HG02981 (cell line): ENCODE results near the gene CCNYL1.
"Not testable (repeated sequence)": the region's sequence is repeated elsewhere in the genome, so short reads cannot be mapped to it uniquely, and the experiment has no call there.

Experiments
- ATAC-seq: cut with Tn5 transposase; IDR thresholded peaks from one replicate; pipeline ENCODE4 v1.9.1; 2021; ENCODE audit warnings: mild to moderate bottlenecking, moderate library complexity; ENCODE audit not compliant: unreplicated experiment

The CCNYL1 gene

GRCh38 chr2:207733597-207734240 lies 22.3 kb downstream of the CCNYL1 start:
- no peak for ATAC-seq

- no peak for ATAC-seq
Observed at GRCh38 chr2:207734264-207734635, 22.8 kb downstream of the CCNYL1 start.

GRCh38 chr2:207734636-207735512 lies 23.4 kb downstream of the CCNYL1 start:
- no peak for ATAC-seq

GRCh38 chr2:207735513-207735859 lies 24.0 kb downstream of the CCNYL1 start:
- ATAC-seq = not testable (repeated sequence)

- no peak for ATAC-seq
Observed at GRCh38 chr2:207743514-207743913, 32.1 kb downstream of the CCNYL1 start.

GRCh38 chr2:207744050-207744449 lies 32.6 kb downstream of the CCNYL1 start:
- no peak for ATAC-seq

- ATAC-seq = no peak
Observed at GRCh38 chr2:207744451-207744850, 33.0 kb downstream of the CCNYL1 start.

GRCh38 chr2:207746131-207746530 lies 34.7 kb downstream of the CCNYL1 start:
- peak; percentile 85 for ATAC-seq

GRCh38 chr2:207747653-207748560 lies 36.5 kb downstream of the CCNYL1 start:
- no peak for ATAC-seq

- ATAC-seq = no peak
Observed at GRCh38 chr2:207748993-207749392, 37.6 kb downstream of the CCNYL1 start.

GRCh38 chr2:207749873-207750272 lies 38.4 kb downstream of the CCNYL1 start:
- ATAC-seq = no peak

- ATAC-seq = no peak
Observed at GRCh38 chr2:207750345-207750744, 38.9 kb downstream of the CCNYL1 start.

- no peak for ATAC-seq
Observed at GRCh38 chr2:207750876-207751275, 39.4 kb downstream of the CCNYL1 start.

- not testable (repeated sequence) for ATAC-seq
Observed at GRCh38 chr2:207753688-207754087, 42.2 kb downstream of the CCNYL1 start.

GRCh38 chr2:207754498-207755383 lies 43.3 kb downstream of the CCNYL1 start:
- no peak for ATAC-seq

- no peak for ATAC-seq
Observed at GRCh38 chr2:207758025-207758424, 46.6 kb downstream of the CCNYL1 start.

GRCh38 chr2:207759890-207760289 lies 48.5 kb downstream of the CCNYL1 start:
- no peak for ATAC-seq

GRCh38 chr2:207760453-207760852 lies 49.0 kb downstream of the CCNYL1 start:
- ATAC-seq = no peak

- ATAC-seq = not testable (repeated sequence)
Observed at GRCh38 chr2:207761426-207761825, 50.0 kb downstream of the CCNYL1 start.

GRCh38 chr2:207762146-207762545 lies 50.7 kb downstream of the CCNYL1 start:
- ATAC-seq = no peak
